Measurements from ENCODE around the gene STK35.

STK35 gene

GRCh38 chr20:2124564-2125213, 23.1 kb downstream of the STK35 start:
- Histone ChIP-seq H3K9ac (ENCODE audit: low read length) (no peak overlapping the region), H3K27me3 (replicated peaks; ENCODE audit: control insufficient read depth, insufficient read depth, low read length) (no peaks in the 10 kb centered on the region), H3K9me3 (ENCODE audit: control insufficient read depth, low read length) (no peaks in the 10 kb centered on the region), H3K4me3 (ENCODE audit: low read length) (no peak overlapping the region), H3K4me1 (ENCODE audit: control insufficient read depth, insufficient read depth, low read length) (peaks cover 15% of the 10 kb centered on the region), H3K36me3 (ENCODE audit: control insufficient read depth, insufficient read depth, low read length, severe bottlenecking) (no peaks in the 10 kb centered on the region)
- DNase-seq (ENCODE audit: low read depth), result no peak

- Histone ChIP-seq H3K9me3 (ENCODE audit: control insufficient read depth, low read length) (no peaks in the 10 kb centered on the region), H3K27me3 (replicated peaks; ENCODE audit: control insufficient read depth, insufficient read depth, low read length) (no peaks in the 10 kb centered on the region), H3K4me1 (ENCODE audit: control insufficient read depth, insufficient read depth, low read length) (peaks cover 21% of the 10 kb centered on the region), H3K4me3 (ENCODE audit: low read length) (no peak overlapping the region), H3K9ac (ENCODE audit: low read length) (no peak overlapping the region), H3K36me3 (ENCODE audit: control insufficient read depth, insufficient read depth, low read length, severe bottlenecking) (no peaks in the 10 kb centered on the region)
- no peak for DNase-seq (ENCODE audit: low read depth)
Measured at GRCh38 chr20:2125474-2126112, 24.0 kb downstream of the STK35 start.

- H3K9ac ChIP-seq (ENCODE audit: low read length), result no peak overlapping the region
- peaks cover 36% of the 10 kb centered on the region for H3K4me1 ChIP-seq (ENCODE audit: control insufficient read depth, insufficient read depth, low read length)
- no peaks in the 10 kb centered on the region for H3K9me3 ChIP-seq (ENCODE audit: control insufficient read depth, low read length)
- DNase-seq (ENCODE audit: low read depth), result no peak
- H3K4me3 ChIP-seq (ENCODE audit: low read length), result no peak overlapping the region
- no peaks in the 10 kb centered on the region for H3K36me3 ChIP-seq (ENCODE audit: control insufficient read depth, insufficient read depth, low read length, severe bottlenecking)
- H3K27me3 ChIP-seq (replicated peaks; ENCODE audit: control insufficient read depth, insufficient read depth, low read length), result no peaks in the 10 kb centered on the region
Measured at GRCh38 chr20:2127238-2127637, 25.6 kb downstream of the STK35 start.

GRCh38 chr20:2128542-2128941, 26.9 kb downstream of the STK35 start:
- Histone ChIP-seq H3K9me3 (ENCODE audit: control insufficient read depth, low read length) (no peaks in the 10 kb centered on the region), H3K9ac (ENCODE audit: low read length) (no peak overlapping the region), H3K4me3 (ENCODE audit: low read length) (no peak overlapping the region), H3K27me3 (replicated peaks; ENCODE audit: control insufficient read depth, insufficient read depth, low read length) (no peaks in the 10 kb centered on the region), H3K4me1 (ENCODE audit: control insufficient read depth, insufficient read depth, low read length) (peaks cover 49% of the 10 kb centered on the region), H3K36me3 (ENCODE audit: control insufficient read depth, insufficient read depth, low read length, severe bottlenecking) (no peaks in the 10 kb centered on the region)
- no peak for DNase-seq (ENCODE audit: low read depth)

- Histone ChIP-seq H3K9me3 (ENCODE audit: control insufficient read depth, low read length) (no peaks in the 10 kb centered on the region), H3K4me1 (ENCODE audit: control insufficient read depth, insufficient read depth, low read length) (peaks cover 64% of the 10 kb centered on the region), H3K4me3 (ENCODE audit: low read length) (no peak overlapping the region), H3K9ac (ENCODE audit: low read length) (no peak overlapping the region), H3K27me3 (replicated peaks; ENCODE audit: control insufficient read depth, insufficient read depth, low read length) (no peaks in the 10 kb centered on the region), H3K36me3 (ENCODE audit: control insufficient read depth, insufficient read depth, low read length, severe bottlenecking) (no peaks in the 10 kb centered on the region)
- no peak for DNase-seq (ENCODE audit: low read depth)
Measured at GRCh38 chr20:2130062-2130591, 28.5 kb downstream of the STK35 start.

- no peak overlapping the region for H3K9ac ChIP-seq (ENCODE audit: low read length)
- peaks cover 65% of the 10 kb centered on the region for H3K4me1 ChIP-seq (ENCODE audit: control insufficient read depth, insufficient read depth, low read length)
- H3K27me3 ChIP-seq (replicated peaks; ENCODE audit: control insufficient read depth, insufficient read depth, low read length), result no peaks in the 10 kb centered on the region
- peak overlapping the region; percentile 19 for H3K4me3 ChIP-seq (ENCODE audit: low read length)
- H3K36me3 ChIP-seq (ENCODE audit: control insufficient read depth, insufficient read depth, low read length, severe bottlenecking), result no peaks in the 10 kb centered on the region
- no peak for DNase-seq (ENCODE audit: low read depth)
- H3K9me3 ChIP-seq (ENCODE audit: control insufficient read depth, low read length), result no peaks in the 10 kb centered on the region
Measured at GRCh38 chr20:2130683-2131082, 29.1 kb downstream of the STK35 start.

DNA sequence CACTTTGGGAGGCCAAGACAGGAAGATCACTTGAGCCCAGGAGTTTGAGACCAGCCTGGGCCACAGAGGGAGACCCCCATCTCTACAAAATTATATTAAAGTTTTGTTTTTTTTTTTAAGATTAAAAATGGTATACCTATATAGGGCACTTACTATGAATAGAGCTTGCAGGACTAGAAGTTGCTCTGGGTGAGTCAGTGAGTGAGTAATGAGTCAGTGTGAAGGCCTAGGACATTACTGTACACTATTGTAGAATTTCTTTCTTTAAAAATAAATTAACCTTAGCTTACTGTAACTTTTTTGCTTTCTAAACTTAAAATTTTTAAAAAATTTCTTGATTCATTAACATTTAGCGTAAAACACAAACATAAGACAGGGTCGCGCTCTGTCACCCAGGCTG, 29.7 kb downstream of the STK35 start:
- DNase-seq (ENCODE audit: low read depth), result peak; percentile 57
- Histone ChIP-seq H3K36me3 (ENCODE audit: control insufficient read depth, insufficient read depth, low read length, severe bottlenecking) (no peaks in the 10 kb centered on the region), H3K4me3 (ENCODE audit: low read length) (peak overlapping the region; percentile 19), H3K4me1 (ENCODE audit: control insufficient read depth, insufficient read depth, low read length) (peaks cover 62% of the 10 kb centered on the region), H3K9ac (ENCODE audit: low read length) (no peak overlapping the region), H3K9me3 (ENCODE audit: control insufficient read depth, low read length) (no peaks in the 10 kb centered on the region), H3K27me3 (replicated peaks; ENCODE audit: control insufficient read depth, insufficient read depth, low read length) (no peaks in the 10 kb centered on the region)

GRCh38 chr20:2132461-2132901, 30.9 kb downstream of the STK35 start:
- no peak overlapping the region for H3K4me3 ChIP-seq (ENCODE audit: low read length)
- H3K27me3 ChIP-seq (replicated peaks; ENCODE audit: control insufficient read depth, insufficient read depth, low read length), result no peaks in the 10 kb centered on the region
- H3K9me3 ChIP-seq (ENCODE audit: control insufficient read depth, low read length), result no peaks in the 10 kb centered on the region
- H3K9ac ChIP-seq (ENCODE audit: low read length), result no peak overlapping the region
- no peak for DNase-seq (ENCODE audit: low read depth)
- H3K36me3 ChIP-seq (ENCODE audit: control insufficient read depth, insufficient read depth, low read length, severe bottlenecking), result no peaks in the 10 kb centered on the region
- H3K4me1 ChIP-seq (ENCODE audit: control insufficient read depth, insufficient read depth, low read length), result peaks cover 58% of the 10 kb centered on the region

DNA sequence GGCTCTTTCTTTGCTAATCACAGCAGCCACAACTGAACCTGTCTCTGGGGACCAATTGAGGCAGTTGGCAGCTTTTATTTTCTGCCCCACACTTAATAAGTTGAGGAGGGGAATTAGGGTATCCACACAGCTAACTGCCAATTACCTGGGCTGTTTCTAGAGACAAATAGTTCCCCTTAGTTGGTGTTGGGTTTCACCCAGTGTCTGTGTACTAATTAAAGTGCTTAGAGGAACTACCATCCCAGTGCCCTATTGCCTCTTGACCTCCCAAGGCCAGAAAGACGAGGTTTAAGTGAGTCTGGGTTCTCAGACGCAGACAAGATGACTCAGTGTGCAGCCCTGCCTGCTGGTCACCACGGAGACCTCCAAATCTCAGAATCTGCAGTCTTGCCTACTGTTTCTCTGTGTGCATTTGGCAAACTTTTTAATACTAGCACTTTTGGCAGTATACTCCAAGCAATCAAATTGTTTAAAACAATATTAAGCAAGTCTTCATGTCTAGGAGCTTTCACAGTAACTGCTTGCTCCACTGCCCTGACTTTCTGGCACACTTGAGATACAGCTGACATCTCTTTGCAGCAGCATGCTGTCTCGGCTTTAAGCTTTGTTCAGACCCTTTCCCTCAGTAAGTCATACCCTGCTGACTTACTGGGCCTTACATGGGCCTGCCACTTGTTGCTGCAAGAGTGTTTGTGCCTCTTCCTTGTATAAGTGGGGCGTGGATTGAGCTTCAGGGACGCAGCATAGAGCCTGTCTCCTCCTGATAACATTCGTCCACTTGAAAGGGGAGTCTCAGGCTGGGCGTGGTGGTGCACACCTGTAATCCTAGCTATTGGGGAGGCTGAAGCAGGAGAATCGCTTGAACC, 31.9 kb downstream of the STK35 start:
- DNase-seq (ENCODE audit: low read depth), result peak; percentile 74
- H3K9ac ChIP-seq (ENCODE audit: low read length), result peak overlapping the region; percentile 48
- H3K36me3 ChIP-seq (ENCODE audit: control insufficient read depth, insufficient read depth, low read length, severe bottlenecking), result no peaks in the 10 kb centered on the region
- H3K4me1 ChIP-seq (ENCODE audit: control insufficient read depth, insufficient read depth, low read length), result peaks cover 63% of the 10 kb centered on the region
- peak overlapping the region; percentile 49 for H3K4me3 ChIP-seq (ENCODE audit: low read length)
- no peaks in the 10 kb centered on the region for H3K27me3 ChIP-seq (replicated peaks; ENCODE audit: control insufficient read depth, insufficient read depth, low read length)
- no peaks in the 10 kb centered on the region for H3K9me3 ChIP-seq (ENCODE audit: control insufficient read depth, low read length)

GRCh38 chr20:2135013-2135412, 33.4 kb downstream of the STK35 start:
- Histone ChIP-seq H3K27me3 (replicated peaks; ENCODE audit: control insufficient read depth, insufficient read depth, low read length) (no peaks in the 10 kb centered on the region), H3K4me1 (ENCODE audit: control insufficient read depth, insufficient read depth, low read length) (peaks cover 75% of the 10 kb centered on the region), H3K36me3 (ENCODE audit: control insufficient read depth, insufficient read depth, low read length, severe bottlenecking) (no peaks in the 10 kb centered on the region), H3K9me3 (ENCODE audit: control insufficient read depth, low read length) (no peaks in the 10 kb centered on the region), H3K4me3 (ENCODE audit: low read length) (no peak overlapping the region), H3K9ac (ENCODE audit: low read length) (no peak overlapping the region)
- DNase-seq (ENCODE audit: low read depth), result no peak

- H3K36me3 ChIP-seq (ENCODE audit: control insufficient read depth, insufficient read depth, low read length, severe bottlenecking), result no peaks in the 10 kb centered on the region
- H3K9ac ChIP-seq (ENCODE audit: low read length), result no peak overlapping the region
- no peaks in the 10 kb centered on the region for H3K9me3 ChIP-seq (ENCODE audit: control insufficient read depth, low read length)
- H3K27me3 ChIP-seq (replicated peaks; ENCODE audit: control insufficient read depth, insufficient read depth, low read length), result no peaks in the 10 kb centered on the region
- no peak for DNase-seq (ENCODE audit: low read depth)
- H3K4me3 ChIP-seq (ENCODE audit: low read length), result no peak overlapping the region
- peaks cover 75% of the 10 kb centered on the region for H3K4me1 ChIP-seq (ENCODE audit: control insufficient read depth, insufficient read depth, low read length)
Measured at GRCh38 chr20:2136275-2136674, 34.6 kb downstream of the STK35 start.
